HEK293 (cell line): ENCODE data around the gene ZNF81.

Source experiments
- CTCF ChIA-PET: fragments of 350-600 bp; formaldehyde crosslinking; extraction: SDS; loops from one replicate; lab custom pipeline; 2021; ENCODE audit warnings: antibody characterized with exemption; lab: Yijun Ruan, JAX
- POLR2A ChIA-PET: fragments of 300-600 bp; formaldehyde crosslinking; extraction: SDS; loops from one replicate; lab custom pipeline; 2020; ENCODE audit warnings: antibody characterized with exemption, inconsistent platforms; lab: Yijun Ruan, JAX
- H3K27ac ChIP-seq: fragments of 200-500 bp; sonication (Bioruptor generic); 2 replicates; pipeline ENCODE4 v1.5.1; 2014; ENCODE audit warnings: low read depth, low read length, control low read depth, inconsistent platforms; ENCODE audit errors: extremely low read depth
- H3K36me3 ChIP-seq, 2 experiments: fragments of 200-500 bp in 1 of 2; sonication (Bioruptor generic) in 1 of 2; 1 replicate in 1 of 2; 2 replicates in 1 of 2; pipeline ENCODE4 v1.5.1; 2014 to 2017; ENCODE audit warnings: inconsistent platforms in 2 of 2, low read length in 2 of 2; ENCODE audit not compliant: control insufficient read depth in 2 of 2, insufficient read depth in 1 of 2
- H3K4me1 ChIP-seq: fragments of 200-500 bp; sonication (Bioruptor generic); 2 replicates; pipeline ENCODE4 v1.5.1; 2014; ENCODE audit warnings: mild to moderate bottlenecking, low read length, inconsistent platforms; ENCODE audit not compliant: control insufficient read depth, insufficient read depth
- H3K4me3 ChIP-seq: 2 replicates; pipeline ENCODE4 v1.5.1; 2011; ENCODE audit warnings: low read depth, mild to moderate bottlenecking, control low read depth, low read length, moderate library complexity
- H3K9me3 ChIP-seq: fragments of 200-500 bp; sonication (Bioruptor generic); 2 replicates; pipeline ENCODE4 v1.5.1; 2014; ENCODE audit warnings: low read depth, low read length, inconsistent platforms; ENCODE audit not compliant: control insufficient read depth, insufficient read depth
- BCL11B ChIP-seq: fragments of 450-650 bp; formaldehyde crosslinking; IDR thresholded peaks from 2 replicates; pipeline ENCODE4 v1.5.1; 2016; ENCODE audit warnings: low read depth, missing biosample characterization, missing genetic modification characterization
- GLIS1 ChIP-seq: fragments of 450-650 bp; formaldehyde crosslinking; IDR thresholded peaks from 2 replicates; pipeline ENCODE4 v1.5.1; 2016; ENCODE audit warnings: missing biosample characterization, missing genetic modification characterization
- HIC1 ChIP-seq: fragments of 450-650 bp; formaldehyde crosslinking; IDR thresholded peaks from 2 replicates; pipeline ENCODE4 v1.5.1; 2016; ENCODE audit warnings: missing biosample characterization, missing genetic modification characterization
- INSM2 ChIP-seq: fragments of 450-650 bp; formaldehyde crosslinking; IDR thresholded peaks from 2 replicates; pipeline ENCODE4 v1.5.1; 2016; ENCODE audit warnings: missing biosample characterization, missing genetic modification characterization
- KLF7 ChIP-seq: fragments of 450-650 bp; formaldehyde crosslinking; IDR thresholded peaks from 2 replicates; pipeline ENCODE4 v1.5.1; 2016; ENCODE audit warnings: missing biosample characterization, missing genetic modification characterization, borderline replicate concordance
- KLF8 ChIP-seq: fragments of 450-650 bp; formaldehyde crosslinking; IDR thresholded peaks from 2 replicates; pipeline ENCODE4 v1.5.1; 2016; ENCODE audit warnings: missing biosample characterization, missing genetic modification characterization
- PATZ1 ChIP-seq: fragments of 450-650 bp; formaldehyde crosslinking; IDR thresholded peaks from 2 replicates; pipeline ENCODE4 v1.5.1; 2016; ENCODE audit warnings: missing biosample characterization, missing genetic modification characterization
- PBX3 ChIP-seq: sonication (generic); formaldehyde crosslinking; IDR thresholded peaks from 2 replicates; pipeline ENCODE4 v1.8.1; 2022; ENCODE audit warnings: mild to moderate bottlenecking, moderate library complexity, missing genetic modification reagents
- ZBTB10 ChIP-seq: fragments of 450-650 bp; formaldehyde crosslinking; IDR thresholded peaks from 2 replicates; pipeline ENCODE4 v1.5.1; 2016; ENCODE audit warnings: missing biosample characterization, missing genetic modification characterization
- ZNF121 ChIP-seq: fragments of 450-650 bp; formaldehyde crosslinking; IDR thresholded peaks from 2 replicates; pipeline ENCODE4 v1.5.1; 2016; ENCODE audit warnings: missing biosample characterization, missing genetic modification characterization
- ZNF16 ChIP-seq: fragments of 450-650 bp; formaldehyde crosslinking; IDR thresholded peaks from 2 replicates; pipeline ENCODE4 v1.5.1; 2016; ENCODE audit warnings: low read depth, missing biosample characterization, missing genetic modification characterization
- ZNF2 ChIP-seq: fragments of 450-650 bp; formaldehyde crosslinking; IDR thresholded peaks from 2 replicates; pipeline ENCODE4 v1.5.1; 2016; ENCODE audit warnings: missing biosample characterization, missing genetic modification characterization
- ZNF248 ChIP-seq: fragments of 450-650 bp; formaldehyde crosslinking; IDR thresholded peaks from 2 replicates; pipeline ENCODE4 v1.5.1; 2017; ENCODE audit warnings: missing biosample characterization, missing genetic modification characterization
- ZNF548 ChIP-seq: fragments of 450-650 bp; formaldehyde crosslinking; IDR thresholded peaks from 2 replicates; pipeline ENCODE4 v1.5.1; 2016; ENCODE audit warnings: missing biosample characterization, missing genetic modification characterization
- ZNF600 ChIP-seq: fragments of 450-650 bp; formaldehyde crosslinking; IDR thresholded peaks from 2 replicates; pipeline ENCODE4 v1.5.1; 2016; ENCODE audit warnings: missing biosample characterization, missing genetic modification characterization
- ZNF626 ChIP-seq: fragments of 450-650 bp; sonication (Bioruptor Pico); formaldehyde crosslinking; IDR thresholded peaks from 2 replicates; pipeline ENCODE4 v1.5.1; 2018; ENCODE audit warnings: missing biosample characterization, missing genetic modification characterization, inconsistent platforms
- ZNF707 ChIP-seq: fragments of 450-650 bp; formaldehyde crosslinking; IDR thresholded peaks from 2 replicates; pipeline ENCODE4 v1.5.1; 2016; ENCODE audit warnings: missing biosample characterization, missing genetic modification characterization

Gene ZNF81

GRCh38 chrX:47873123-47873522, 36.4 kb downstream of the ZNF81 start:
- H3K4me1 ChIP-seq, result no peaks in the 10 kb centered on the region
- CTCF ChIA-PET, result no interaction called here
- H3K36me3 ChIP-seq, result peaks cover 0 to 21% of the 10 kb centered on the region in 2 experiments; a peak in 1 of 3 replicates
- no peak for TF ChIP-seq GLIS1
- no peak for TF ChIP-seq INSM2
- TF ChIP-seq ZBTB10 (tag by site-specific recombination), result no peak
- TF ChIP-seq ZNF121, result no peak
- TF ChIP-seq ZNF248 (tag by site-specific recombination), result no peak
- TF ChIP-seq ZNF600 (tag by site-specific recombination), result no peak
- no peak for TF ChIP-seq KLF8 (tag by site-specific recombination)
- no peak for TF ChIP-seq BCL11B (tag by site-specific recombination)
- TF ChIP-seq ZNF626 (tag by site-specific recombination), result no peak
- no peak for TF ChIP-seq HIC1 (tag by site-specific recombination)
- TF ChIP-seq ZNF548 (tag by site-specific recombination), result no peak
- TF ChIP-seq PATZ1 (tag by site-specific recombination), result no peak
- no peak for TF ChIP-seq PBX3
- TF ChIP-seq ZNF16 (tag by site-specific recombination), result no peak
- TF ChIP-seq ZNF2 (tag by site-specific recombination), result no peak
- no peak for TF ChIP-seq KLF7 (tag by site-specific recombination)
- no peak for TF ChIP-seq ZNF707
- TF ChIP-seq, all 188 proteins: peak for 0
- Histone ChIP-seq H3K4me3 (no peak overlapping the region), H3K9me3 (no peaks in the 10 kb centered on the region), H3K27ac (no peak overlapping the region)
- POLR2A ChIA-PET, result no interaction called here
